ENCODE data around the gene TMEM9. TPM values are rescaled to one million over a fixed set of nuclear protein-coding genes. Genes with fewer than 3 reads are reported as not detected.

Gene TMEM9
- total and polyA plus RNA-seq, 10 donors, result 21.5 to 50.3 (median 34.7) TPM

DNA sequence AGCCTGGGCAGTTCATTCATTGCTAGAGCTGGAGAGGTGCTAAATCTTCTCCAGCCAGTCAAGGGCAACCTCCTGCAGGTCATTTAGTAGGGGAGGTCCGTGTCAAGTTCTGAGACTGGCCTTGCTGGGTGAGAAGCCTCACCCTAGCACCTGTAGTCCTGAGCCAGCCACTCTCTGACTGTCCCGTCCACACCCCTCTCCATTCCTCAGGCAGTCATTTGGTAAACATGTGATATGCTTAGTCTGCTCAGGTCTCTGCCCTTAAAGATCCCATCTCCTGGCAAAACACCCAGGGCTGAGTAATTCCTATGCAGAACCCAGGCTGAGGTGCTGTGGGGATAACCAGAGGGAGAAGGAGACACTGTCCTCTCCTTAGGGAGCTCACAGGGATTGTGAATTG is 22.7 kb upstream of the TMEM9 start:
- intact Hi-C loops (cut with DNase I; ENCODE audit: low total_unique reads), result no loop called here
- Histone ChIP-seq H3K27ac (no peak overlapping the region), H3K36me3 (no peaks in the 10 kb centered on the region), H3K4me3 (no peak overlapping the region), H3K4me1 (peaks cover 0 to under 1% (median 0%) of the 10 kb centered on the region in 6 donors), H3K27me3 (replicated peaks in 1 of 7) (peaks cover 0 to 13% (median 0%) of the 10 kb centered on the region in 7 donors), H3K9me3 (peaks cover 0 to 8% (median 0%) of the 10 kb centered on the region in 8 donors)
- TF ChIP-seq POLR2AphosphoS5 (IDR thresholded peaks at IDR 0.05) (no peak), POLR2A (IDR thresholded peaks at IDR 0.05) (no peak)
- TF ChIP-seq, protein P1, sequence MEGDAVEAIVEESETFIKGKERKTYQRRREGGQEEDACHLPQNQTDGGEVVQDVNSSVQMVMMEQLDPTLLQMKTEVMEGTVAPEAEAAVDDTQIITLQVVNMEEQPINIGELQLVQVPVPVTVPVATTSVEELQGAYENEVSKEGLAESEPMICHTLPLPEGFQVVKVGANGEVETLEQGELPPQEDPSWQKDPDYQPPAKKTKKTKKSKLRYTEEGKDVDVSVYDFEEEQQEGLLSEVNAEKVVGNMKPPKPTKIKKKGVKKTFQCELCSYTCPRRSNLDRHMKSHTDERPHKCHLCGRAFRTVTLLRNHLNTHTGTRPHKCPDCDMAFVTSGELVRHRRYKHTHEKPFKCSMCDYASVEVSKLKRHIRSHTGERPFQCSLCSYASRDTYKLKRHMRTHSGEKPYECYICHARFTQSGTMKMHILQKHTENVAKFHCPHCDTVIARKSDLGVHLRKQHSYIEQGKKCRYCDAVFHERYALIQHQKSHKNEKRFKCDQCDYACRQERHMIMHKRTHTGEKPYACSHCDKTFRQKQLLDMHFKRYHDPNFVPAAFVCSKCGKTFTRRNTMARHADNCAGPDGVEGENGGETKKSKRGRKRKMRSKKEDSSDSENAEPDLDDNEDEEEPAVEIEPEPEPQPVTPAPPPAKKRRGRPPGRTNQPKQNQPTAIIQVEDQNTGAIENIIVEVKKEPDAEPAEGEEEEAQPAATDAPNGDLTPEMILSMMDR (IDR thresholded peaks at IDR 0.05 in 8 of 11, conservative IDR thresholded peaks at IDR 0.05 in 3 of 11), result no peak
- peak; percentile 22 for DNase-seq
- WGBS, 5 donors, result 65 to 89% (median 75%) methylated on average over 1 to 2 of the region's 2 CpGs

DNA sequence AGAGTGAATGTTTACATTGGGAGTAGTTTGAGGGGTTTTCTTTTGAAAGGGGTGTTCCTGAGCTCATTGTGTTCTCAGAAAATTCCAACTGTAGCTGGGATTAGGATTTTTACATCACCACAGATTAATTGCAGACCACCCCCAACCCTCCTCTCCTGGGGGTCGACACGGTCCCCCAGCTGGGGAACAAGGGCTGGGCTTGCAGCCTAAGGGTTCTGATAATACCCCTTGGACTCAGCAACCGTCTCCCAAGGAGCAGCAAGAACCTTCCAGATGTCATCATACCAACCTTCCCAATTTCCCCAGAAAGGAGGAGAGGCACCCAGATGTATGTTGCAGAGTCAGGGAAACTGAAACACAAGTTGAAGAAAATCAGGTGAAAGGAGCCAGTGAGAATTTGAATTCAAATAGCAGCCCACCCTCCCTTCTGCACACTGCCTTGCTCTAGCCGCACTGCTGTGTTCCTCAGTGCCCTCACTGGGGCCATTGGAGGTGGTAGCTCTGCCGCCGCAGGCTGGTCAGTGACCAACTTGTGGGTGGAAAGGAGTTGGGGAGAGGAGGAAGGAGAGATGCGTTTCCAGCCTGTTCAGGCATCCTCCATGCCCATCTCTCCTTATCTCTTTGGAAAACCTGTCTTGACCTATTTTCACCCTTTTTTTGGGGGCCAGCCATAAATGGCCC is 21.7 kb upstream of the TMEM9 start:
- Histone ChIP-seq H3K4me1 (peaks cover 0 to 10% (median 7%) of the 10 kb centered on the region in 6 donors), H3K4me3 (no peak overlapping the region), H3K27ac (no peak overlapping the region), H3K9me3 (peaks cover 0 to 8% (median 0%) of the 10 kb centered on the region in 8 donors), H3K27me3 (replicated peaks in 1 of 7) (peaks cover 0 to 13% (median 0%) of the 10 kb centered on the region in 7 donors), H3K36me3 (no peaks in the 10 kb centered on the region)
- WGBS, 5 donors, result 76 to 84% (median 82%) methylated on average over 7 of the region's 7 CpGs
- intact Hi-C loops (cut with DNase I; ENCODE audit: low total_unique reads), result no loop called here
- peak; percentile 20 for DNase-seq
- TF ChIP-seq POLR2A (IDR thresholded peaks at IDR 0.05) (no peak), POLR2AphosphoS5 (IDR thresholded peaks at IDR 0.05) (no peak)
- TF ChIP-seq, protein P1 (IDR thresholded peaks at IDR 0.05 in 8 of 11, conservative IDR thresholded peaks at IDR 0.05 in 3 of 11), result no peak

DNA sequence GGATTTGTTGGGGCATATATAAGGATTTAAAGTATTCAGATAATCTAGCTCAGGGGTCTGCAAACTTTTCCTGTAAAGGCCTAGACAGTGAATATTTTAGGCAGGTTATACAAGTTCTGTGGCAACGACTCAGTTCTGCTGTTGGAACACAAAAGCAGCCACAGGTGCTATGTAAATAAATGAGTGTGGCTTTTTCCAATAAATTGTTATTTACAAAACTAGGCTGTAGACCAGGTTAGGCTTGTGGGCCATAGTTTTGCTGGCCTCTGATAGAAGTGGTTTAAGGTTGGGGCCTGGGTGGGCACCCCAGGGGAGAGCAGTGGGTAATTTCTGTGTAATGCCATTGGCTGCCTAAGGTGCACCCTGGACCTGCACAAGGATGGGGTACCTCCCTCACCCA is 19.5 kb upstream of the TMEM9 start:
- Histone ChIP-seq H3K27me3 (replicated peaks in 1 of 7) (peaks cover 0 to 11% (median 0%) of the 10 kb centered on the region in 7 donors), H3K27ac (no peak overlapping the region), H3K4me1 (peaks cover 0 to 20% (median 13%) of the 10 kb centered on the region in 6 donors), H3K4me3 (no peak overlapping the region), H3K9me3 (peaks cover 0 to 4% (median 0%) of the 10 kb centered on the region in 8 donors), H3K36me3 (no peaks in the 10 kb centered on the region)
- DNase-seq, result no peak
- 75 to 97% (median 90%) methylated on average over 1 of the region's 1 CpG for WGBS, 5 donors
- intact Hi-C loops (cut with DNase I; ENCODE audit: low total_unique reads), result no loop called here
- no peak for TF ChIP-seq POLR2AphosphoS5 (IDR thresholded peaks at IDR 0.05)
- TF ChIP-seq, protein P1 (IDR thresholded peaks at IDR 0.05 in 8 of 11, conservative IDR thresholded peaks at IDR 0.05 in 3 of 11), result no peak
- no peak for TF ChIP-seq POLR2A (IDR thresholded peaks at IDR 0.05)

DNA sequence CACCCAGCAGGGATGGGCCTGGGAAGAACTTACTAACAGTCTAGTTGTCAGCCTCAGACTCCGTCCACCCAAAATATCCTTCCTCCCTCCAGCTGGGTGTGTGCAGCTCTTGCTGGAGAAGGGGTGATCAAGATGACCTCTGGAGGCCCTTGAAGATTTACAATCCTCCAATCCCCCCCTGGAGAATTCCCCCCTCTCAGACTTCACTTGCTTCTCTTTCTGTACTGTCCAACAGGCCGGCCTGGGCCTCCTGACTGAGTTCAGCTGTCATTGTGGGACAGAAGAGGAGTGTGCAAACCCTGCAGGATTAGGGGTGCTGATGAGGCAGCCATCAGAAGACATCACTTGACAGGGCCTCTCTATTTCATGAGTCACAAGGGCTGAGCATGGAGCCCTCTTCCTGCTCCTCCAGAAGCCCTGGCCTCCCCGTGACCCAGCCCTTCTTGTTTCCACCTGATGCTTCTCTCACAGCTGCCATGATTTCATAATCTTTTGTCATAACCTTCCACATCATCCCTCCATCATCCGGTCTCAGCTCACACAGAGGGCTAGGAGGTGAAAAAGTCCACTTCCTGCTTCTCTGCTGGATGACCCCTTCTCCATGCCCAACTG is 18.8 kb upstream of the TMEM9 start:
- Histone ChIP-seq H3K27me3 (replicated peaks in 1 of 7) (peaks cover 0 to 11% (median 0%) of the 10 kb centered on the region in 7 donors), H3K9me3 (no peaks in the 10 kb centered on the region), H3K27ac (no peak overlapping the region), H3K4me1 (peaks cover 0 to 20% (median 13%) of the 10 kb centered on the region in 6 donors), H3K36me3 (no peaks in the 10 kb centered on the region), H3K4me3 (no peak overlapping the region)
- intact Hi-C loops (cut with DNase I; ENCODE audit: low total_unique reads), result no loop called here
- TF ChIP-seq POLR2AphosphoS5 (IDR thresholded peaks at IDR 0.05), result no peak
- TF ChIP-seq POLR2A (IDR thresholded peaks at IDR 0.05), result no peak
- TF ChIP-seq, protein P1 (IDR thresholded peaks at IDR 0.05 in 8 of 11, conservative IDR thresholded peaks at IDR 0.05 in 3 of 11), result no peak
- 70 to 93% (median 82%) methylated on average over 4 of the region's 4 CpGs for WGBS, 5 donors
- no peak for DNase-seq
